MG63 (cell line): ENCODE results near the gene HS6ST1. TPM values are rescaled to one million over a fixed set of nuclear protein-coding genes. Genes with fewer than 3 reads are reported as not detected.
A peak's percentile ranks its signal among the peaks of the same experiment; 100 is the strongest.

Source experiments
- DNase-seq: peaks from one replicate; pipeline ENCODE4 v3.0.0-alpha.2; 2020
- H3K27me3 ChIP-seq: fragments of 250-450 bp; sonication (Bioruptor Pico); 2 replicates; pipeline ENCODE4 v1.5.1; 2020; ENCODE audit warnings: mild to moderate bottlenecking, moderate library complexity
- H3K36me3 ChIP-seq: fragments of 250-450 bp; sonication (Bioruptor Pico); 2 replicates; pipeline ENCODE4 v1.5.1; 2020; ENCODE audit warnings: mild to moderate bottlenecking, moderate library complexity
- H3K4me3 ChIP-seq: fragments of 250-450 bp; sonication (Bioruptor Pico); 2 replicates; pipeline ENCODE4 v1.5.1; 2020; ENCODE audit warnings: mild to moderate bottlenecking, moderate library complexity
- H3K9me3 ChIP-seq: fragments of 250-450 bp; sonication (Bioruptor Pico); 2 replicates; pipeline ENCODE4 v1.5.1; 2020; ENCODE audit warnings: mild to moderate bottlenecking, moderate library complexity
- total RNA-seq: library from RNA; depleted of rRNA; stranded (reverse); fragments of >200 nt; shearing (Covaris generic); gene quantifications from 2 replicates; pipeline ENCODE4 v1.2.3, GENCODE V29; 2014; ENCODE audit warnings: low replicate concordance; rRNA removed

The HS6ST1 gene
- total RNA-seq, result 16.9 and 32.5 TPM in 2 replicates

- DNase-seq, result peak; percentile 91
- H3K4me3 ChIP-seq, result peak within 1 kb of the TSS; percentile 59
- H3K9me3 ChIP-seq, result no peaks in the 10 kb centered on the region
- no peaks in the 10 kb centered on the region for H3K36me3 ChIP-seq
- no peaks in the 10 kb centered on the region for H3K27me3 ChIP-seq
Observed at GRCh38 chr2:128318776-128319464, at the start of gene HS6ST1. Gene HS6ST1 (minus strand): TSS chr2:128318868. CDS start chr2:128318563, 305 bp downstream.

GRCh38 chr2:128367601-128368359 is 49.1 kb upstream of the HS6ST1 start:
- H3K4me3 ChIP-seq, result no peak overlapping the region
- H3K27me3 ChIP-seq, result no peaks in the 10 kb centered on the region
- H3K9me3 ChIP-seq, result no peaks in the 10 kb centered on the region
- H3K36me3 ChIP-seq, result no peaks in the 10 kb centered on the region
- DNase-seq, result no peak

- no peak for DNase-seq
- Histone ChIP-seq H3K9me3 (no peaks in the 10 kb centered on the region), H3K4me3 (no peak overlapping the region), H3K36me3 (no peaks in the 10 kb centered on the region), H3K27me3 (no peaks in the 10 kb centered on the region)
Observed at GRCh38 chr2:128366713-128367511, 48.2 kb upstream of the HS6ST1 start.

- Histone ChIP-seq H3K4me3 (no peak overlapping the region), H3K36me3 (no peaks in the 10 kb centered on the region), H3K27me3 (no peaks in the 10 kb centered on the region), H3K9me3 (no peaks in the 10 kb centered on the region)
- DNase-seq, result peak; percentile 55
Observed at GRCh38 chr2:128365217-128365905, 46.7 kb upstream of the HS6ST1 start.

GRCh38 chr2:128364441-128364911 is 45.8 kb upstream of the HS6ST1 start:
- H3K36me3 ChIP-seq, result no peaks in the 10 kb centered on the region
- no peak for DNase-seq
- no peaks in the 10 kb centered on the region for H3K9me3 ChIP-seq
- H3K27me3 ChIP-seq, result no peaks in the 10 kb centered on the region
- no peak overlapping the region for H3K4me3 ChIP-seq

GRCh38 chr2:128363934-128364361 is 45.3 kb upstream of the HS6ST1 start:
- Histone ChIP-seq H3K9me3 (no peaks in the 10 kb centered on the region), H3K27me3 (no peaks in the 10 kb centered on the region), H3K36me3 (no peaks in the 10 kb centered on the region), H3K4me3 (no peak overlapping the region)
- DNase-seq, result no peak

- Histone ChIP-seq H3K27me3 (no peaks in the 10 kb centered on the region), H3K36me3 (no peaks in the 10 kb centered on the region), H3K4me3 (no peak overlapping the region), H3K9me3 (no peaks in the 10 kb centered on the region)
- peak; percentile 69 for DNase-seq
Observed at GRCh38 chr2:128362889-128363228, 44.2 kb upstream of the HS6ST1 start.

- no peaks in the 10 kb centered on the region for H3K9me3 ChIP-seq
- no peak for DNase-seq
- no peak overlapping the region for H3K4me3 ChIP-seq
- no peaks in the 10 kb centered on the region for H3K27me3 ChIP-seq
- no peaks in the 10 kb centered on the region for H3K36me3 ChIP-seq
Observed at GRCh38 chr2:128362176-128362888, 43.7 kb upstream of the HS6ST1 start.

- H3K9me3 ChIP-seq, result no peaks in the 10 kb centered on the region
- no peaks in the 10 kb centered on the region for H3K27me3 ChIP-seq
- DNase-seq, result no peak
- no peak overlapping the region for H3K4me3 ChIP-seq
- H3K36me3 ChIP-seq, result no peaks in the 10 kb centered on the region
Observed at GRCh38 chr2:128361376-128362131, 42.9 kb upstream of the HS6ST1 start.

GRCh38 chr2:128360711-128361110 is 42.0 kb upstream of the HS6ST1 start:
- no peak for DNase-seq
- Histone ChIP-seq H3K36me3 (no peaks in the 10 kb centered on the region), H3K27me3 (no peaks in the 10 kb centered on the region), H3K9me3 (no peaks in the 10 kb centered on the region), H3K4me3 (no peak overlapping the region)

- Histone ChIP-seq H3K9me3 (no peaks in the 10 kb centered on the region), H3K27me3 (no peaks in the 10 kb centered on the region), H3K36me3 (no peaks in the 10 kb centered on the region), H3K4me3 (no peak overlapping the region)
- no peak for DNase-seq
Observed at GRCh38 chr2:128359841-128360240, 41.2 kb upstream of the HS6ST1 start.

GRCh38 chr2:128358941-128359731 is 40.5 kb upstream of the HS6ST1 start:
- H3K4me3 ChIP-seq, result no peak overlapping the region
- H3K36me3 ChIP-seq, result no peaks in the 10 kb centered on the region
- H3K27me3 ChIP-seq, result no peaks in the 10 kb centered on the region
- DNase-seq, result no peak
- H3K9me3 ChIP-seq, result no peaks in the 10 kb centered on the region

- Histone ChIP-seq H3K27me3 (no peaks in the 10 kb centered on the region), H3K4me3 (no peak overlapping the region), H3K36me3 (no peaks in the 10 kb centered on the region), H3K9me3 (no peaks in the 10 kb centered on the region)
- no peak for DNase-seq
Observed at GRCh38 chr2:128357506-128358370, 39.1 kb upstream of the HS6ST1 start.

GRCh38 chr2:128356127-128356526 is 37.5 kb upstream of the HS6ST1 start:
- H3K4me3 ChIP-seq, result no peak overlapping the region
- no peak for DNase-seq

More at GRCh38 chr2:128356127-128356526, 37.5 kb upstream of the HS6ST1 start:
- H3K9me3 ChIP-seq, result peaks cover 2% of the 10 kb centered on the region; the same call in 1 of the 2 replicates
- H3K27me3 ChIP-seq, result no peaks in the 10 kb centered on the region
- H3K36me3 ChIP-seq, result no peaks in the 10 kb centered on the region
